ENCODE measurements around the gene ACBD6.

The ACBD6 gene

DNA sequence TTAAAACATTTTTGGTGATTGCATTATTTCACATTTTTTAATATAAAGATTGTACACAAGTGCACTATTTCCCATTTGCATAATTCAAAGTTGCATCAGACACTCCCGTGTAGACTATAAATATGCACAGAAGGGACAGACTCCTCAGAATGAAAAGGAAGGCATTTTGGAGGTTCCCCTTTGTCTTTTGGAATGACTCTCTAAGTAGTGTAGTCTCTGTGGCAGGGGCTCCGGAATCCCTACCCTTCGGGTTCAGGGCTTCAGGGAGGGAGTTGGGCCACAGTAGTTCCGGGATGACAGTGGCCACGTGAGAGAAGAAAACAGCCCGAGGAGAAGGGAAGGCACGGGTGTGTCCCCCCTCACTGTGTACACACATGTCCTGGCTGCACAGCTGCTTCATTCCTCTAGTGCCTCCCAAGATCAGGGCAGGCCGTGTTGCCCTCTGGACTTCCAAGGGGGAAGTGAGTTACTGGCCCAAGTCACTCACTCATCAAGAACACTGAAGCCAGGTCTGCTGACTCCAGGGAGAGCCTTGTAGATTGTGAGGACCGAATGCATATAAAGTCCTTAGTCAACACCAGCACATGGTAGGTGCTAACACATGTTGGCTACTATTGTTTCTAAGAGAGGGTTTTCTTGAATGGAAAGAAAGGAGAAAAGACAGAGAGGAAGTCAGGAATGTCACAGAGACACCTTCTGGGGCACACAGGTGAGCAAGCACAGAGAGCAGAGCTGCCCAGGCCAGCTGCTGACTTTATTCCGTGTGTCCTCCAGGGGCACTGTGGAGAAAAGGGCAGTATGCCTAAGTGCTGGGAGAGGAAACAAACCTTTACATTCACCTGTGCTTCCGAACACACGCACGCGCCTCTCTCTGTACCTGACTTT, 232.5 kb downstream of the ACBD6 start:
- no peak for DNase-seq (ENCODE audit: low read depth)
- H3K4me3 ChIP-seq (ENCODE audit: low read depth, low read length), result no peak overlapping the region
- TF ChIP-seq, protein P1, sequence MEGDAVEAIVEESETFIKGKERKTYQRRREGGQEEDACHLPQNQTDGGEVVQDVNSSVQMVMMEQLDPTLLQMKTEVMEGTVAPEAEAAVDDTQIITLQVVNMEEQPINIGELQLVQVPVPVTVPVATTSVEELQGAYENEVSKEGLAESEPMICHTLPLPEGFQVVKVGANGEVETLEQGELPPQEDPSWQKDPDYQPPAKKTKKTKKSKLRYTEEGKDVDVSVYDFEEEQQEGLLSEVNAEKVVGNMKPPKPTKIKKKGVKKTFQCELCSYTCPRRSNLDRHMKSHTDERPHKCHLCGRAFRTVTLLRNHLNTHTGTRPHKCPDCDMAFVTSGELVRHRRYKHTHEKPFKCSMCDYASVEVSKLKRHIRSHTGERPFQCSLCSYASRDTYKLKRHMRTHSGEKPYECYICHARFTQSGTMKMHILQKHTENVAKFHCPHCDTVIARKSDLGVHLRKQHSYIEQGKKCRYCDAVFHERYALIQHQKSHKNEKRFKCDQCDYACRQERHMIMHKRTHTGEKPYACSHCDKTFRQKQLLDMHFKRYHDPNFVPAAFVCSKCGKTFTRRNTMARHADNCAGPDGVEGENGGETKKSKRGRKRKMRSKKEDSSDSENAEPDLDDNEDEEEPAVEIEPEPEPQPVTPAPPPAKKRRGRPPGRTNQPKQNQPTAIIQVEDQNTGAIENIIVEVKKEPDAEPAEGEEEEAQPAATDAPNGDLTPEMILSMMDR (IDR thresholded peaks at IDR 0.05; ENCODE audit: low read depth, low read length, missing control alignments), result peak; percentile 37

DNA sequence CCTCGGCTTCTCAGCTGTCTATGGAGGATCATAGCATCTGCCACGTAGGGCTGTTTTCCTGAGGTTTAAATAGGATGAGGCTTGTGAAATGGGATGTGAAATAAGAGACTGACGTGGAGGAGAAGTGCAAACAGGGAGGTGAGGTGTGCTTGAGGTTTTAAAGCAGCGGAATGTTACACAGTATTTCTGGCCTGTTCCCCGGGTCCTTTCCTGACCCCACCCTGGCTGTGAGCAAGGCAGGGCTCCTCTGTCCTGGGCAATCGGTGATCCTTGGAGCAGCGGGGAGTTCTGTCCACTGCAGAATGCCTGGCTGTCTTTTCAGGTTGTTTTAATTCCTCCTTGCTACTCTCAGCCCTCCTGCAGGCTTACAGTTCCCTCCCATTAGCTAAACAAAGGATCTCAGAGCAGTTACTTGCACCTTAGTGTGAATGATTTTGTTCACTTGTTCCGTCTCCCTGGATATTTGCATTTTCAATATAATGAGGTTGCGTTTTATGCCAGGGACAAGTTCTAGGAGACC, 233.8 kb downstream of the ACBD6 start:
- no peak for DNase-seq (ENCODE audit: low read depth)
- TF ChIP-seq, protein P1 (IDR thresholded peaks at IDR 0.05; ENCODE audit: low read depth, low read length, missing control alignments), result no peak

DNA sequence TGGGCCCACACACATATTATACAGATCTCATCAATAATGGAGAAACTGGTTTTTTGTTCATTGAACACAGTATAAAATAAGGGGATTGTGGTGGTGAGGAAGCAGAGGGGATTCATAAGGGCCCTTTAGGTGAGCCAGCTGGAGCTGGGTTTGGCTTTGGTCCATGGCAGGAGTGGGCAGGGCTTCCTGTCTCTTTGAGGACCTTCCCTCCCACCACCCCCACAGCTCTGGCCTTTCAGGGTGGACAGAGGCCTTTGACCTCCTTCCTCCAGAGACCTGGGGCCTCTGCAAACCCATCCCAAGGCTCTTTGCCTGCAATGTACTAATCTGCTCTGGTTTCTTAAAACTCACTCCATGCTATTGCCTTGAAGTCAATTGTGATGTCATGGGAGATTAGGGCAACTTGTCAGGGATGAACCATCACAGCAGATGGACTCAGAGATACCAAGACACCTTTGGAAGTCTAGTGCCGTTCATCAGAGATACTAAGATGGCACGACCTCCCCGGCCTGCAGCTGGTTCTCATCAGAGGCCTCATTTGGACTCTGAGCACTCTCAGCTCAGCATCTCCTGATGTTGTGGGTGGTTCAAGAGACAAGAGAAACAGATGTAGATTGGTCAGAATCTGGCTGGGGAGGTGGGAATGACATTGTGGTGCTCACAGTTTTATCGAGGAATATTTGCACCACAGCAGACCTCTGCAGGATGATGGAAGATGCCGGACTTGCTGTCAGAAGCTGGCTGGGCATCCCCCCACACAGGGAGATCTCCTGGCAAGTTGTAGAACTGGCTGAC, 234.4 kb downstream of the ACBD6 start:
- no peak overlapping the region for H3K4me3 ChIP-seq (ENCODE audit: low read depth, low read length)
- TF ChIP-seq, protein P1 (IDR thresholded peaks at IDR 0.05; ENCODE audit: low read depth, low read length, missing control alignments), result no peak
- DNase-seq (ENCODE audit: low read depth), result no peak

More for the DNA sequence above, 233.8 kb downstream of the ACBD6 start:
- no peak overlapping the region for H3K4me3 ChIP-seq (ENCODE audit: low read depth, low read length)

DNA sequence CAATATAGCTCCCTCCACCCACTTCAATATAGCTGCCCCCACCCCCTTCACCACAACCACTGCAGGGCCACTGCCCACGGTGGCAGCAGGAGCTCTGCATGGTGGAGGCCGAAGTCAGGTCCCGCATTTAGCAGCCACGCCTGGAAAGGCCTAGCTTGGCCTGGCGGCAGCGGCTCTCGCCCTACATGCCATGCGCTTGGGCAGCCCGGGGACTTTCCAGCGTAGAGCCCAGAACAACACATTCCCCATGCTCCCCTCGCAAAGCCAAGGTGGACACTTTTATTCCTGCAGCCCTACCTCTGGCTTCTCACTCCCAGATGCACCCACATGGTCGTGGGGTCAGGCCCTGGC, 235.2 kb downstream of the ACBD6 start:
- no peak overlapping the region for H3K4me3 ChIP-seq (ENCODE audit: low read depth, low read length)
- TF ChIP-seq, protein P1 (IDR thresholded peaks at IDR 0.05; ENCODE audit: low read depth, low read length, missing control alignments), result no peak
- DNase-seq (ENCODE audit: low read depth), result no peak

DNA sequence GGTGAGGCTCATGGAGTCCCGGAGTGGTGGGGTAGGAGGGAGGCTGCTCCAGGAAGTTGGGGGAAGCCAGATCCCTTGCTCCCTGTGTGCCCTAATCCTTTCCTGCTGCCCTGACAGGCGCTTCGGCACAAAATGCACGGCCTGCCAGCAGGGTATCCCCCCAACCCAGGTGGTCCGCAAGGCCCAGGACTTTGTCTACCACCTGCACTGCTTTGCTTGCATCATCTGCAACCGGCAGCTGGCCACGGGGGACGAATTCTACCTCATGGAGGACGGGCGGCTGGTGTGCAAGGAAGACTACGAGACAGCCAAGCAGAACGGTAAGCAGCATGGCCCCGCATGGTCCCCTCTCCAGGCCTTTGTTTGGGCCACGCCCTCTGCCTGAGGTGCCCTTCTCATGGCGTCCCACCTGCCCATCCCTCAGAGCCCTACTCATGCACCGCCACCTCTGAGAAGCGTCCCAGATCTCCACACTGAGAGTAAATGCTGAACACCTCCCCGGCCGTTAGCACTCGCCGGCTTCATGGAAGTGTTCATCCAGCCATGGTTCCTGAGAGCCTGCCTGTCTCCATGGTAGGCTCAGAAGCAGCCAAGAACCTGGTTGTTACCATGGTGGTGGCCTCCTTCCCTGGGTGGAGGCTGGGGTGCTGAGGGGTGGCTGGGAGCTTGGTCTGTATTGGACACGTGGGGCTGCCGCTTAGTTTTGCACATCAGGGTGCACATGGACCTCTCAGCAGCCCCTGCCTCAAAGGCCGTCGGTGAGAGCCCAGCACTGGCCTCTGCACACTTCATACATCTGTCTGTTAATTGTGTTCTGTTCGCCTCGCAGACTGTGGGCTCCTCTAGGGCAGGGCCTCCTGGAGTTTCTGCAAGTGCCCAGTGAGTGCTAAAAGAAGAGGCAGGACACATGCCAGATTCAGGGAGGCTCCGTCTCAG, 235.8 kb downstream of the ACBD6 start:
- TF ChIP-seq, protein P1 (IDR thresholded peaks at IDR 0.05; ENCODE audit: low read depth, low read length, missing control alignments), result no peak
- DNase-seq (ENCODE audit: low read depth), result no peak
- no peak overlapping the region for H3K4me3 ChIP-seq (ENCODE audit: low read depth, low read length)

DNA sequence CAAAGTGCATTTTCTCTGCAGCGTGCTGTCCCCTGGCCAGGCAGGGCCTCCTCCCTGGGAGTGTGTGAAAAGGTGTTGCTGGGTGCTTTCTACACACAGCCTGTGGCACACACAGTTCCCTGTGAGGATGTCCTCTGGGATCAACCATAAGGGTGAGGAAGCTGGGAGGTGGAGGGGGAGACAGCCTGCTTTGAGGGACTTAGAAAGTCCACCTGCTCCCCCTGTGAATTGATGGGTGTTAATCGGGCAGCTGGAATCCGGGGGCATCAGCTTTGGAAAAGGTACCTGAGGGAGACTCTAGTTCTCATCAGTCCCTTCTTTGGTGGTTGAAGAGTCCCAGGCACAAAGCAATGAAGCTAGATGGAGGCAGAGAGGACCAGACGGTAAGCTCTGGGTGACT, 236.5 kb downstream of the ACBD6 start:
- TF ChIP-seq, protein P1 (IDR thresholded peaks at IDR 0.05; ENCODE audit: low read depth, low read length, missing control alignments), result no peak
- H3K4me3 ChIP-seq (ENCODE audit: low read depth, low read length), result no peak overlapping the region
- no peak for DNase-seq (ENCODE audit: low read depth)
